Eye (tissue), 1 donor: ENCODE measurements around the gene WNT6.
"Not testable (repeated sequence)": the region's sequence is repeated elsewhere in the genome, so short reads cannot be mapped to it uniquely, and the experiment has no call there.

Source experiments
- DNase-seq: peaks from one replicate; pipeline ENCODE4 v3.0.0-alpha.2; 2015

Gene WNT6

GRCh38 chr2:218831378-218831990 is 28.1 kb upstream of the WNT6 start, which contains the start of gene PRKAG3:
PRKAG3 (minus strand) TSS chr2:218831803.
- DNase-seq = no peak

- DNase-seq = no peak
Observed at GRCh38 chr2:218832081-218832480, 27.5 kb upstream of the WNT6 start.

- no peak for DNase-seq
Observed at GRCh38 chr2:218832520-218832919, 27.1 kb upstream of the WNT6 start.

- no peak for DNase-seq
Observed at GRCh38 chr2:218833023-218833609, 26.5 kb upstream of the WNT6 start.

GRCh38 chr2:218834685-218835084 is 24.9 kb upstream of the WNT6 start:
- no peak for DNase-seq

- no peak for DNase-seq
Observed at GRCh38 chr2:218837495-218837894, 22.1 kb upstream of the WNT6 start.

- no peak for DNase-seq
Observed at GRCh38 chr2:218839430-218839829, 20.2 kb upstream of the WNT6 start.

- DNase-seq = no peak
Observed at GRCh38 chr2:218839888-218840287, 19.7 kb upstream of the WNT6 start.

- not testable (repeated sequence) for DNase-seq
Observed at GRCh38 chr2:218844334-218844733, 15.3 kb upstream of the WNT6 start.

- DNase-seq = not testable (repeated sequence)
Observed at GRCh38 chr2:218846963-218847362, 12.6 kb upstream of the WNT6 start.

GRCh38 chr2:218849721-218850120 is 9.9 kb upstream of the WNT6 start:
- no peak for DNase-seq

- no peak for DNase-seq
Observed at GRCh38 chr2:218850796-218851195, 8.8 kb upstream of the WNT6 start.

GRCh38 chr2:218851286-218851685 is 8.3 kb upstream of the WNT6 start:
- DNase-seq = no peak

GRCh38 chr2:218852911-218853667 is 6.5 kb upstream of the WNT6 start:
- DNase-seq = peak; percentile 84

- no peak for DNase-seq
Observed at GRCh38 chr2:218853766-218854165, 5.8 kb upstream of the WNT6 start.

- DNase-seq = no peak
Observed at GRCh38 chr2:218854860-218855259, 4.7 kb upstream of the WNT6 start.

GRCh38 chr2:218855305-218856166 is 4.1 kb upstream of the WNT6 start:
- no peak for DNase-seq

- no peak for DNase-seq
Observed at GRCh38 chr2:218856167-218856895, 3.3 kb upstream of the WNT6 start.

- DNase-seq = no peak
Observed at GRCh38 chr2:218856896-218857243, 2.7 kb upstream of the WNT6 start.

- no peak for DNase-seq
Observed at GRCh38 chr2:218857371-218858137, 2.1 kb upstream of the WNT6 start.

GRCh38 chr2:218858138-218858445 is 1.5 kb upstream of the WNT6 start:
- DNase-seq = no peak
